ENCODE results near the gene SPATA1. TPM values are rescaled to one million over a fixed set of nuclear protein-coding genes. Genes with fewer than 3 reads are reported as not detected.
A peak's percentile ranks its signal among the peaks of the same experiment; 100 is the strongest.

Gene SPATA1
- polyA plus RNA-seq, 1 of the 3 experiments (the other 2 are of a cell fraction): 1.2 TPM

DNA sequence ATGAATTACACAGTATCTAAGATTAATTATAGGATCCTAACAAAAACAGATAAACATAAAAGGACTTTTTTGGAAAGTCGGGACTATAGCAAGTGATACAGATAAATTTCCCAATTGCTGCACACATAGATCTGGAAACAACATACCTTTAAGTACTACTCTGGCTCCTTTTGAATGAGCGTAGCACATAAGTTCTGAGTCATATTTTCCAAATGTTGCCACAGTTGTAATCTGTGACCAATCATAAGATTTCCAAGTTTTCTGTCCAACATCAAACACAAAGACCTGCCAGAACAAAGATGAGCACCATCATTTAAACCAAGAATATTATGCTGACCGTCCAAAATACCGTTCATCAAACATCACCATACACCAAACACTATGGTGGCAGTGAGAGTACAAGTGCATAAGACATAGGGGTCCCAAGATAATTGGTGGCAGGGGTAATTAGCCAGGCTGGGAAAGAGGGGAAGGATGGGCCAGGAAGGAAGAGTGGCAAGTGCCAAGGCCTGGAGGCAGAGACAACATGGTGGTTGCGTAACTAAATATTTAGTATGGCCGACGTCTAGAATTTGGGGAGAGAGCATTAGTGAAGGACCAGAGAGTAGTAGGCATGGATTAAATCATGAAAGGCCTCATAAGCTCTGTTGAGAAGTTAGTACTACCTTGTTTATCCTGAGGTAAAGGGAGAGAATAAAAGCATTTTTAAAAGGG lies 64.4 kb downstream of the SPATA1 start (continued):
- TF ChIP-seq, protein P1, sequence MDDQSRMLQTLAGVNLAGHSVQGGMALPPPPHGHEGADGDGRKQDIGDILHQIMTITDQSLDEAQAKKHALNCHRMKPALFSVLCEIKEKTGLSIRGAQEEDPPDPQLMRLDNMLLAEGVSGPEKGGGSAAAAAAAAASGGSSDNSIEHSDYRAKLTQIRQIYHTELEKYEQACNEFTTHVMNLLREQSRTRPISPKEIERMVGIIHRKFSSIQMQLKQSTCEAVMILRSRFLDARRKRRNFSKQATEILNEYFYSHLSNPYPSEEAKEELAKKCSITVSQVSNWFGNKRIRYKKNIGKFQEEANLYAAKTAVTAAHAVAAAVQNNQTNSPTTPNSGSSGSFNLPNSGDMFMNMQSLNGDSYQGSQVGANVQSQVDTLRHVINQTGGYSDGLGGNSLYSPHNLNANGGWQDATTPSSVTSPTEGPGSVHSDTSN (IDR thresholded peaks at IDR 0.05): 0 out of 2 replicates have a peak, but pooled peaks have one; percentile 7
- TF ChIP-seq FOSL2 (IDR thresholded peaks at IDR 0.05; ENCODE audit: borderline replicate concordance, low read depth): peak; percentile 26; the same call in 1 of the 2 replicates

DNA sequence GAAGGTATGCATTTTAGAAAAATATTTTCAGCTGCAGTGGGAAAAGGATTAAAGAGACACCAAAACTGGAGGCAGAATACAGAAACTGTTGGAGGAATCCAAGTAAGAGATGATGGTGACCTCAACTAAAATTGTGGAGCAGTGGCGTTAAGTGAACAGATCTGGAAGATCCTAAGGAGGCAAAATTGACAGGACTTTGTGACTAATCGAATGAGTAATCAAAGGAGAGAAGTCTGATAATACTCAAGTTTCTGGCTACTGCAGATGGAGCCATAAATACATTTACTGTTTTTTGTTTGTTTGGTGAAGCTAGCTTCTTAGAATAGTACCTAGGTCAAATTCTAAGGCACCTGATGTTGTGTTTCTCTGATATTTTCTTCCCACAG lies 65.0 kb downstream of the SPATA1 start:
- Histone ChIP-seq H3F3A (replicated peaks; ENCODE audit: insufficient read depth) (no peaks in the 10 kb centered on the region), H3K27me3 (ENCODE audit: insufficient read depth) (no peaks in the 10 kb centered on the region), H3K4me2 (peak overlapping the region; percentile 79; the same call in 1 of the 2 replicates), H3K9me2 (no peaks in the 10 kb centered on the region), H3K36me3 (replicated peaks in 1 of 2; ENCODE audit: control insufficient read depth in 1 of 2, insufficient read depth in 2 of 2, low read length in 1 of 2) (peaks cover 26 to 32% of the 10 kb centered on the region in 2 experiments), H3K9ac (no peak overlapping the region), H3K4me1 (ENCODE audit: control insufficient read depth in 1 of 2, insufficient read depth in 2 of 2, low read depth in 1 of 2, low read length in 1 of 2) (peaks cover 6 to 14% of the 10 kb centered on the region in 2 experiments; a peak in 3 of 4 replicates), H4K20me1 (ENCODE audit: insufficient read depth) (no peaks in the 10 kb centered on the region), H3K9me3 (no peaks in the 10 kb centered on the region), H2AFZ (ENCODE audit: low read depth) (no peak overlapping the region), H3K4me3 (ENCODE audit: low read depth in 2 of 2, low read length in 1 of 2) (no peak overlapping the region), H3K27ac (ENCODE audit: low read depth in 2 of 2, low read length in 1 of 2) (no peak overlapping the region), H3K79me2 (ENCODE audit: insufficient read depth) (peaks cover 36% of the 10 kb centered on the region)
- no peak for DNase-seq
- peak; percentile 32; the same call in 1 of the 2 replicates for TF ChIP-seq JUND (IDR thresholded peaks at IDR 0.05)
- TF ChIP-seq YY1 (IDR thresholded peaks at IDR 0.05; ENCODE audit: low read depth): no peak
- 0 out of 2 replicates have a peak, but pooled peaks have one; percentile 14 for TF ChIP-seq TCF12 (IDR thresholded peaks at IDR 0.05)
- ChIA-PET POLR2A (no interaction called here), CTCF (interaction anchor here (0.6 to 1.1 kb wide), 2 partner anchors 26 to 365 kb away, joined by 3 to 4 read pairs; no protein-coding TSS in a partner anchor)
- 78% methylated on average over 2 of the region's 2 CpGs for WGBS (ENCODE audit: low lambda C conversion rate)

DNA sequence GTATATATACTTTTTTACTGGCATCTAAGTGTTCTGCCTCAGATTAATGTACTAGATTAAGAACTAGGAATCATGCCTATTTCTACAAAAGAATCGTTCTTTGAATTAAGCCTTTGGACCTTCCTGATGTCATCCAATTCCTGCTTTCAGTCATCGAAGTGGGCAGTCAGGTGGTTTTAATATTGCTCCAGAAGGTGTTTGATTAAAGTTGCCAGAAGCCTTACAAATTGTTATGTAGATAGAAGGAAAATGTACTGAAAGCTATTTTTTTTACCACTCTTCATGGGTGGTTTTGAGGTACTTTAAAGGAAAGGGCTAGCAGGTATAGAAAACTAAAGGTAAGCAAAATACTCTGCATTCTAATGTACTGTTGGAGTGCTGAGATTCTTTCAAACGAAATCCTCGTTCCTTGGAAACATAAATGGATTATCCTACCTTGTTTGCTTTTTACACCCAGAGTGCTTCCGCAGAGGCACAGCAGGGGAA lies 67.3 kb downstream of the SPATA1 start:
- Histone ChIP-seq H3K9me3 (no peaks in the 10 kb centered on the region), H3K9me2 (no peaks in the 10 kb centered on the region), H3K27me3 (ENCODE audit: insufficient read depth) (no peaks in the 10 kb centered on the region), H3K4me1 (ENCODE audit: control insufficient read depth in 1 of 2, insufficient read depth in 2 of 2, low read depth in 1 of 2, low read length in 1 of 2) (peaks cover 6 to 14% of the 10 kb centered on the region in 2 experiments; a peak in 3 of 4 replicates), H4K20me1 (ENCODE audit: insufficient read depth) (no peaks in the 10 kb centered on the region), H3K36me3 (replicated peaks in 1 of 2; ENCODE audit: control insufficient read depth in 1 of 2, insufficient read depth in 2 of 2, low read length in 1 of 2) (peaks cover 14 to 18% of the 10 kb centered on the region in 2 experiments), H3K4me2 (peak overlapping the region; percentile 79), H3K79me2 (ENCODE audit: insufficient read depth) (peaks cover 36% of the 10 kb centered on the region), H3F3A (replicated peaks; ENCODE audit: insufficient read depth) (no peaks in the 10 kb centered on the region), H3K27ac (ENCODE audit: low read depth in 2 of 2, low read length in 1 of 2) (peak overlapping the region; percentile 93), H3K4me3 (ENCODE audit: low read depth in 2 of 2, low read length in 1 of 2) (peak overlapping the region; percentile 78 to 79), H2AFZ (ENCODE audit: low read depth) (peak overlapping the region; percentile 73; the same call in 1 of the 2 replicates), H3K9ac (peak overlapping the region; percentile 96)
- no peak for DNase-seq
- 4% methylated on average over 5 of the region's 5 CpGs for WGBS (ENCODE audit: low lambda C conversion rate)
- ChIA-PET POLR2A (interaction anchor here (1.0 to 1.9 kb wide), 4 partner anchors 9 to 68 kb away, joined by 3 to 12 read pairs (median 5); partner anchors contain the start of genes GNG5 and SPATA1), CTCF (interaction anchor here (1.1 to 1.8 kb wide), 3 partner anchors 45 to 180 kb away, joined by 3 to 12 read pairs (median 5); no protein-coding TSS in a partner anchor)
- no peak for TF ChIP-seq EZH2phosphoT487 (IDR thresholded peaks at IDR 0.05; ENCODE audit: borderline replicate concordance, low read depth)
- TF ChIP-seq TCF12 (IDR thresholded peaks at IDR 0.05): 0 out of 2 replicates have a peak, but pooled peaks have one; percentile 24
- TF ChIP-seq RCOR1 (IDR thresholded peaks at IDR 0.05; ENCODE audit: low read length): no peak
